HepG2 (cell line): Measurements from ENCODE around the gene CDK3. TPM values are rescaled to one million over a fixed set of nuclear protein-coding genes. Genes with fewer than 3 reads are reported as not detected.

ENCODE experiments used
- CBX1 ChIP-seq: IDR thresholded peaks from one replicate; pipeline ENCODE4 v1.6.1; 2016; ENCODE audit warnings: antibody characterized with exemption, low read depth
- FOXJ3 ChIP-seq: sonication (generic); formaldehyde crosslinking; IDR thresholded peaks from 2 replicates; pipeline ENCODE4 v1.4.0; 2020; ENCODE audit warnings: missing genetic modification reagents, mild to moderate bottlenecking, borderline replicate concordance
- GFI1 ChIP-seq: sonication (generic); formaldehyde crosslinking; IDR thresholded peaks from 2 replicates; pipeline ENCODE4 v1.5.0; 2020; ENCODE audit warnings: missing genetic modification reagents, mild to moderate bottlenecking, borderline replicate concordance
- JARID2 ChIP-seq: sonication (generic); formaldehyde crosslinking; IDR thresholded peaks from 2 replicates; pipeline ENCODE4 v1.8.1; 2023; ENCODE audit warnings: missing genetic modification reagents, inconsistent platforms; ENCODE audit not compliant: insufficient replicate concordance
- KLF11 ChIP-seq: IDR thresholded peaks from 2 replicates; pipeline ENCODE4 v1.6.1; 2016; ENCODE audit warnings: missing compliant biosample characterization
- LCORL ChIP-seq, 2 experiments: fragments of 450-650 bp in 1 of 2; sonication (generic) in 1 of 2; formaldehyde crosslinking in 1 of 2; IDR thresholded peaks; 2 replicates each; pipeline versions ENCODE4 v1.5.0 to v1.6.1; 2017 to 2020; ENCODE audit warnings: antibody characterized with exemption in 1 of 2, missing genetic modification reagents in 1 of 2
- NR1H2 ChIP-seq: sonication (generic); formaldehyde crosslinking; IDR thresholded peaks from 2 replicates; pipeline ENCODE4 v1.8.1; 2022; ENCODE audit warnings: low read depth, missing genetic modification reagents, borderline replicate concordance
- SNAI1 ChIP-seq: sonication (generic); formaldehyde crosslinking; IDR thresholded peaks from 2 replicates; pipeline ENCODE4 v1.5.0; 2020; ENCODE audit warnings: mild to moderate bottlenecking, missing genetic modification reagents, borderline replicate concordance
- TBX2 ChIP-seq: sonication (generic); formaldehyde crosslinking; IDR thresholded peaks from 2 replicates; pipeline ENCODE4 v1.5.0; 2020; ENCODE audit warnings: missing genetic modification reagents, mild to moderate bottlenecking, borderline replicate concordance
- ZFP36L2 ChIP-seq: sonication (generic); formaldehyde crosslinking; IDR thresholded peaks from 2 replicates; pipeline ENCODE4 v1.4.0; 2020; ENCODE audit warnings: missing genetic modification reagents
- ZIK1 ChIP-seq: sonication (generic); formaldehyde crosslinking; IDR thresholded peaks from 2 replicates; pipeline ENCODE4 v1.5.0; 2020; ENCODE audit warnings: mild to moderate bottlenecking, low read depth, missing genetic modification reagents, borderline replicate concordance
- ZMAT3 ChIP-seq: sonication (generic); formaldehyde crosslinking; conservative IDR thresholded peaks from 2 replicates; pipeline ENCODE4 v1.7.0; 2021; ENCODE audit warnings: missing genetic modification reagents
- ZNF274 ChIP-seq: sonication (generic); formaldehyde crosslinking; IDR thresholded peaks from 2 replicates; pipeline ENCODE4 v1.5.1; 2020; ENCODE audit warnings: mild to moderate bottlenecking, missing genetic modification reagents
- ZNF430 ChIP-seq: sonication (generic); formaldehyde crosslinking; IDR thresholded peaks from 2 replicates; pipeline ENCODE4 v1.9.0; 2021; ENCODE audit warnings: mild to moderate bottlenecking, missing genetic modification reagents
- ZNF652 ChIP-seq: IDR thresholded peaks from 2 replicates; pipeline ENCODE4 v1.6.1; 2016; ENCODE audit warnings: low read depth, borderline replicate concordance
- ZNF83 ChIP-seq: sonication (generic); formaldehyde crosslinking; IDR thresholded peaks from 2 replicates; pipeline ENCODE4 v1.4.0; 2020; ENCODE audit warnings: missing genetic modification reagents, mild to moderate bottlenecking, borderline replicate concordance
- polyA plus RNA-seq, 8 experiments: library from polyadenylated mRNA; depleted of rRNA in 3 of 8; stranded (reverse) in 7 of 8; unstranded in 1 of 8; fragments of >200 nt; fragmentation: Illumina TruSeq in 4 of 8; extraction: Trizol in 4 of 8; gene quantifications; 2 replicates each; pipeline versions ENCODE4 v1.2.1 to v1.2.3, GENCODE V29; 2011 to 2016; ENCODE audit warnings: low read depth in 4 of 8, missing spikeins in 1 of 8, mixed read lengths in 1 of 8; ENCODE audit not compliant: insufficient read depth in 1 of 8
- total RNA-seq, 5 experiments: library from RNA; depleted of rRNA; stranded (reverse); fragments of >200 nt; fragmentation: Illumina TruSeq; extraction: Trizol; gene quantifications; 2 replicates each; pipeline ENCODE4 v1.2.3, GENCODE V29; 2016; ENCODE audit warnings: low read depth in 1 of 5
- TF ChIP-seq, protein P1 (sequence below): IDR thresholded peaks from 2 replicates; pipeline ENCODE4 v1.6.1; 2012; ENCODE audit warnings: low read depth, low read length, improper control_type of control experiment
- TF ChIP-seq, protein P2 (sequence below): sonication (generic); formaldehyde crosslinking; IDR thresholded peaks from 2 replicates; pipeline ENCODE4 v1.4.0; 2020; ENCODE audit warnings: missing genetic modification reagents
- TF ChIP-seq, protein P3 (sequence below): sonication (generic); formaldehyde crosslinking; IDR thresholded peaks from 2 replicates; pipeline ENCODE4 v1.8.0; 2023; ENCODE audit warnings: mild to moderate bottlenecking, missing genetic modification reagents
- TF ChIP-seq, protein P4 (sequence below): sonication (generic); formaldehyde crosslinking; IDR thresholded peaks from 2 replicates; pipeline ENCODE4 v1.8.1; 2023; ENCODE audit warnings: mild to moderate bottlenecking, missing genetic modification reagents, borderline replicate concordance
- TF ChIP-seq, protein P5 (sequence below): sonication (generic); formaldehyde crosslinking; IDR thresholded peaks from 2 replicates; pipeline ENCODE4 v1.4.0; 2020; ENCODE audit warnings: mild to moderate bottlenecking, missing genetic modification reagents
- TF ChIP-seq, protein P6 (sequence below): IDR thresholded peaks from 2 replicates; pipeline ENCODE4 v1.6.1; 2016; ENCODE audit warnings: missing compliant biosample characterization, missing genetic modification reagents, borderline replicate concordance
- TF ChIP-seq, protein P7 (sequence below): sonication (generic); formaldehyde crosslinking; IDR thresholded peaks from 2 replicates; pipeline ENCODE4 v1.5.0; 2020; ENCODE audit warnings: missing genetic modification reagents

CDK3 gene
- total and polyA plus RNA-seq, 2 of the 13 experiments (the other 11 are each of a cell fraction or from before 2014, with no cell fraction given): 5.8 to 11.4 TPM

DNA sequence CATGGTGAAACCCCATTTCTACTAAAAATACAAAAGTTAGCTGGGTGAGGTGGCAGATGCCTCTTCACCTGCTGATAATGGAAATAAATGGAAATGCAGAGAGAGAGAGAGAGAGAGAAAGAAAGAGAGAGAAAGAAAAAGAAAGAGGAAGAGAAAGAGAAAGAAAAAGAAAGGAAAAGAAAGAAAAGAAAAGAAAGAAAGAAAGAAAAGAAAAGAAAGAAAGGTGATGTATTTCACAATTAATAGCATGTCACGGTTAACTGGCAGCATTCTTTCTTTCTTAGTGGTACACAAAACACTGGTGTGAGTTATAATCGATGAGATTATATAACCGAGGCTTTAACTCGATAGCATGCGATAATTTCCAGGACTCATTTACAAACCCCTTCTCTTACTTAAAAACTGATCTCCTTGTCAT, 24.9 kb upstream of the CDK3 start (continued):
- TF ChIP-seq, protein P1, sequence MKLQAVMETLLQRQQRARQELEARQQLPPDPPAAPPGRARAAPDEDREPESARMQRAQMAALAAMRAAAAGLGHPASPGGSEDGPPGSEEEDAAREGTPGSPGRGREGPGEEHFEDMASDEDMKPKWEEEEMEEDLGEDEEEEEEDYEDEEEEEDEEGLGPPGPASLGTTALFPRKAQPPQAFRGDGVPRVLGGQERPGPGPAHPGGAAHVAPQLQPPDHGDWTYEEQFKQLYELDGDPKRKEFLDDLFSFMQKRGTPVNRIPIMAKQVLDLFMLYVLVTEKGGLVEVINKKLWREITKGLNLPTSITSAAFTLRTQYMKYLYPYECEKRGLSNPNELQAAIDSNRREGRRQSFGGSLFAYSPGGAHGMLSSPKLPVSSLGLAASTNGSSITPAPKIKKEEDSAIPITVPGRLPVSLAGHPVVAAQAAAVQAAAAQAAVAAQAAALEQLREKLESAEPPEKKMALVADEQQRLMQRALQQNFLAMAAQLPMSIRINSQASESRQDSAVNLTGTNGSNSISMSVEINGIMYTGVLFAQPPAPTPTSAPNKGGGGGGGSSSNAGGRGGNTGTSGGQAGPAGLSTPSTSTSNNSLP: no peak
- TF ChIP-seq, protein P2, sequence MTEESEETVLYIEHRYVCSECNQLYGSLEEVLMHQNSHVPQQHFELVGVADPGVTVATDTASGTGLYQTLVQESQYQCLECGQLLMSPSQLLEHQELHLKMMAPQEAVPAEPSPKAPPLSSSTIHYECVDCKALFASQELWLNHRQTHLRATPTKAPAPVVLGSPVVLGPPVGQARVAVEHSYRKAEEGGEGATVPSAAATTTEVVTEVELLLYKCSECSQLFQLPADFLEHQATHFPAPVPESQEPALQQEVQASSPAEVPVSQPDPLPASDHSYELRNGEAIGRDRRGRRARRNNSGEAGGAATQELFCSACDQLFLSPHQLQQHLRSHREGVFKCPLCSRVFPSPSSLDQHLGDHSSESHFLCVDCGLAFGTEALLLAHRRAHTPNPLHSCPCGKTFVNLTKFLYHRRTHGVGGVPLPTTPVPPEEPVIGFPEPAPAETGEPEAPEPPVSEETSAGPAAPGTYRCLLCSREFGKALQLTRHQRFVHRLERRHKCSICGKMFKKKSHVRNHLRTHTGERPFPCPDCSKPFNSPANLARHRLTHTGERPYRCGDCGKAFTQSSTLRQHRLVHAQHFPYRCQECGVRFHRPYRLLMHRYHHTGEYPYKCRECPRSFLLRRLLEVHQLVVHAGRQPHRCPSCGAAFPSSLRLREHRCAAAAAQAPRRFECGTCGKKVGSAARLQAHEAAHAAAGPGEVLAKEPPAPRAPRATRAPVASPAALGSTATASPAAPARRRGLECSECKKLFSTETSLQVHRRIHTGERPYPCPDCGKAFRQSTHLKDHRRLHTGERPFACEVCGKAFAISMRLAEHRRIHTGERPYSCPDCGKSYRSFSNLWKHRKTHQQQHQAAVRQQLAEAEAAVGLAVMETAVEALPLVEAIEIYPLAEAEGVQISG (CRISPR knock-in tag): no peak
- TF ChIP-seq, protein P3, sequence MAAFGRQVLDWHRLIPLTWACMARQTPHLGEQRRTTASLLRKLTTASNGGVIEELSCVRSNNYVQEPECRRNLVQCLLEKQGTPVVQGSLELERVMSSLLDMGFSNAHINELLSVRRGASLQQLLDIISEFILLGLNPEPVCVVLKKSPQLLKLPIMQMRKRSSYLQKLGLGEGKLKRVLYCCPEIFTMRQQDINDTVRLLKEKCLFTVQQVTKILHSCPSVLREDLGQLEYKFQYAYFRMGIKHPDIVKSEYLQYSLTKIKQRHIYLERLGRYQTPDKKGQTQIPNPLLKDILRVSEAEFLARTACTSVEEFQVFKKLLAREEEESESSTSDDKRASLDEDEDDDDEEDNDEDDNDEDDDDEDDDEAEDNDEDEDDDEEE (CRISPR knock-in tag): no peak
- TF ChIP-seq, protein P4, sequence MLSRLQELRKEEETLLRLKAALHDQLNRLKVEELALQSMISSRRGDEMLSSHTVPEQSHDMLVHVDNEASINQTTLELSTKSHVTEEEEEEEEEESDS (CRISPR knock-in tag): no peak
- TF ChIP-seq CBX1: no peak
- TF ChIP-seq, protein P5, sequence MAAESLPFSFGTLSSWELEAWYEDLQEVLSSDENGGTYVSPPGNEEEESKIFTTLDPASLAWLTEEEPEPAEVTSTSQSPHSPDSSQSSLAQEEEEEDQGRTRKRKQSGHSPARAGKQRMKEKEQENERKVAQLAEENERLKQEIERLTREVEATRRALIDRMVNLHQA (CRISPR knock-in tag): no peak
- TF ChIP-seq ZFP36L2 (CRISPR knock-in tag): no peak
- no peak for TF ChIP-seq ZIK1 (CRISPR knock-in tag)
- TF ChIP-seq NR1H2: no peak
- TF ChIP-seq SNAI1 (CRISPR knock-in tag): 0 out of 2 replicates have a peak, but pooled peaks have one; percentile 13
- TF ChIP-seq TBX2 (CRISPR knock-in tag): no peak
- no peak for TF ChIP-seq ZNF274 (CRISPR knock-in tag)
- TF ChIP-seq, protein P6, sequence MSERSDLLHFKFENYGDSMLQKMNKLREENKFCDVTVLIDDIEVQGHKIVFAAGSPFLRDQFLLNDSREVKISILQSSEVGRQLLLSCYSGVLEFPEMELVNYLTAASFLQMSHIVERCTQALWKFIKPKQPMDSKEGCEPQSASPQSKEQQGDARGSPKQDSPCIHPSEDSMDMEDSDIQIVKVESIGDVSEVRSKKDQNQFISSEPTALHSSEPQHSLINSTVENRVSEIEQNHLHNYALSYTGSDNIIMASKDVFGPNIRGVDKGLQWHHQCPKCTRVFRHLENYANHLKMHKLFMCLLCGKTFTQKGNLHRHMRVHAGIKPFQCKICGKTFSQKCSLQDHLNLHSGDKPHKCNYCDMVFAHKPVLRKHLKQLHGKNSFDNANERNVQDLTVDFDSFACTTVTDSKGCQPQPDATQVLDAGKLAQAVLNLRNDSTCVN: no peak
- TF ChIP-seq, protein P7, sequence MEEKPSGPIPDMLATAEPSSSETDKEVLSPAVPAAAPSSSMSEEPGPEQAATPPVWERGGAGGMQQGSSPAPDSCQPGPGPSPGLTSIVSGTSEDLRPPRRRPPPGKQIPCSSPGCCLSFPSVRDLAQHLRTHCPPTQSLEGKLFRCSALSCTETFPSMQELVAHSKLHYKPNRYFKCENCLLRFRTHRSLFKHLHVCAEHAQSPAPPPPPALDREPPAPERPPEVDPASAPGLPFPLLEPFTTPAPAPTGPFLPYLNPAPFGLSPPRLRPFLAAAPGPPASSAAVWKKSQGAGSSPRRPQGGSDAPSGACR (CRISPR knock-in tag): no peak
- no peak for TF ChIP-seq ZNF430 (CRISPR knock-in tag)
- TF ChIP-seq LCORL (IDR thresholded peaks at IDR 0.05): no peak
- TF ChIP-seq LCORL (CRISPR knock-in tag; IDR thresholded peaks at IDR 0.05): no peak; the same call in 1 of the 2 replicates
- no peak for TF ChIP-seq ZNF83
- 0 out of 2 replicates have a peak, but pooled peaks have one; percentile 18 for TF ChIP-seq KLF11 (CRISPR knock-in tag)
- TF ChIP-seq ZMAT3: no peak
- TF ChIP-seq FOXJ3: no peak
- TF ChIP-seq JARID2 (CRISPR knock-in tag): no peak
- no peak for TF ChIP-seq GFI1
- peak; percentile 22; the same call in 1 of the 2 replicates for TF ChIP-seq ZNF652 (CRISPR knock-in tag)
